Colonic mucosa (tissue), 4 donors: ENCODE measurements around the gene FAM217B. TPM values are rescaled to one million over a fixed set of nuclear protein-coding genes. Genes with fewer than 3 reads are reported as not detected.

Experiments
- DNase-seq: peaks from one replicate; pipeline ENCODE4 v3.0.0-alpha.2; 2020
- H3K27ac ChIP-seq: fragments of 200-600 bp; one replicate; pipeline ENCODE4 v1.8.0; 2021
- H3K27me3 ChIP-seq: fragments of 200-600 bp; one replicate; pipeline ENCODE4 v1.8.0; 2021
- H3K36me3 ChIP-seq: fragments of 200-600 bp; one replicate; pipeline ENCODE4 v1.8.0; 2021
- H3K4me1 ChIP-seq: fragments of 200-600 bp; one replicate; pipeline ENCODE4 v1.8.0; 2021; ENCODE audit warnings: mild to moderate bottlenecking
- H3K4me3 ChIP-seq: fragments of 200-600 bp; one replicate; pipeline ENCODE4 v1.8.0; 2021
- H3K9ac ChIP-seq, 2 donors: one replicate each; pipeline ENCODE4 v1.7.0; 2013; ENCODE audit warnings: control low read depth in 2 of 2, low read depth in 2 of 2, low read length in 2 of 2
- H3K9me3 ChIP-seq: fragments of 200-600 bp; one replicate; pipeline ENCODE4 v1.8.0; 2021
- intact Hi-C: fragments of 100-400 bp; cut with DNase I; formaldehyde crosslinking; loops from one replicate; pipeline ENCODE4 v1.14.1; 2022
- total RNA-seq, 2 donors: library from RNA; stranded (reverse); fragmentation: NEBNext Ultra II Directional in 1 of 2; extraction: Animal tissue kit (Norgen Biotek cat#: 25700) in 1 of 2; gene quantifications; one replicate each; pipeline ENCODE4 v1.2.1, GENCODE V29; 2021
- TF ChIP-seq, protein P1 (sequence below): fragments of 200-600 bp; IDR thresholded peaks from one replicate; pipeline ENCODE4 v1.8.0; 2022; ENCODE audit warnings: antibody characterized with exemption, mild to moderate bottlenecking
- donor health status: healthy.
- donor health status: DM: no; HTN: no; CAD: no.
- donor health status: DM: no; HTN: no; CAD: no.

FAM217B gene
- total RNA-seq, 2 donors from 2014 or later, result 5.5 to 11.2 TPM

DNA sequence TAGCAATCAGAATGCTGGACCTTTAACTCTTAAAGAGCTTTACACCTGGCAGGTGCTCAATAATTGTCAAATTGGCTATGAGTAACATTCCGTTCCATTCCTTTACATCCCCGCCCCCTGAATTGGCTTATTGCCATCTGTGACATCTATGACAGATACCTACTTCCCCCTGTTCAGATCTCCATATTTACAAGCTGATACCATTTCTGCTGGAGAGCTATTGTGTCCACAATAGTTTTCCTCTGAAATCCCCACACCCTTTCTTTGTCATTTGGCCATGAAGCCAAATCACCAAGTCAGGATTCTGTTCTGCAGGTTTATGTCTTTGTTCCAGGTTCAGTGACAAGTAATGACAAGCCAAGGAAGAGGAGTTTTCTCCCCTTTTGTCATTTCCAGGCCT is 21.2 kb downstream of the FAM217B start:
- Histone ChIP-seq H3K27me3 (no peaks in the 10 kb centered on the region), H3K27ac (no peak overlapping the region), H3K9ac (no peak overlapping the region), H3K36me3 (no peaks in the 10 kb centered on the region), H3K4me1 (peaks cover 3% of the 10 kb centered on the region), H3K4me3 (no peak overlapping the region), H3K9me3 (no peaks in the 10 kb centered on the region)
- DNase-seq, result no peak
- intact Hi-C loops, result no loop called here
- TF ChIP-seq, protein P1, sequence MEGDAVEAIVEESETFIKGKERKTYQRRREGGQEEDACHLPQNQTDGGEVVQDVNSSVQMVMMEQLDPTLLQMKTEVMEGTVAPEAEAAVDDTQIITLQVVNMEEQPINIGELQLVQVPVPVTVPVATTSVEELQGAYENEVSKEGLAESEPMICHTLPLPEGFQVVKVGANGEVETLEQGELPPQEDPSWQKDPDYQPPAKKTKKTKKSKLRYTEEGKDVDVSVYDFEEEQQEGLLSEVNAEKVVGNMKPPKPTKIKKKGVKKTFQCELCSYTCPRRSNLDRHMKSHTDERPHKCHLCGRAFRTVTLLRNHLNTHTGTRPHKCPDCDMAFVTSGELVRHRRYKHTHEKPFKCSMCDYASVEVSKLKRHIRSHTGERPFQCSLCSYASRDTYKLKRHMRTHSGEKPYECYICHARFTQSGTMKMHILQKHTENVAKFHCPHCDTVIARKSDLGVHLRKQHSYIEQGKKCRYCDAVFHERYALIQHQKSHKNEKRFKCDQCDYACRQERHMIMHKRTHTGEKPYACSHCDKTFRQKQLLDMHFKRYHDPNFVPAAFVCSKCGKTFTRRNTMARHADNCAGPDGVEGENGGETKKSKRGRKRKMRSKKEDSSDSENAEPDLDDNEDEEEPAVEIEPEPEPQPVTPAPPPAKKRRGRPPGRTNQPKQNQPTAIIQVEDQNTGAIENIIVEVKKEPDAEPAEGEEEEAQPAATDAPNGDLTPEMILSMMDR, result no peak

DNA sequence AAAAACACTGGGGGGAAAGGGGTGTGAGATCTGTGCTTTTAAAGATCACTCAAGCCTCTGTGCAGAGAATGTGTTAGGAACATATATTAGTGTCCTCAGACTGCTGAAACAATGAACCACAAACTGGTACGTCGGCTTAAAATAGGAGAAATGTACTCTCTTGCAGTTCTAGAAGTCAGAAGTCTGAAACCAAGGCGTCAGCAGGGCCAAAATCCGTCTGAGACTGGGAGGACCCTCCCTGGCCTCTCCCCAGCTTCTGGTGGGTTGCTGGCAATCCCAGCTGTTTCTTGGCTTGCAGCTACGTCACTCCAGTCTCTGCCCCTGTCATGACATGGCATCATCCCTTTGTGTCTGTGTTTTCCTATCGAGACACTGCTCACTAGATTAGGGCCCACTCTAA is 22.0 kb downstream of the FAM217B start:
- Histone ChIP-seq H3K9me3 (no peaks in the 10 kb centered on the region), H3K4me1 (peaks cover 3% of the 10 kb centered on the region), H3K9ac (no peak overlapping the region), H3K4me3 (no peak overlapping the region), H3K27ac (no peak overlapping the region), H3K27me3 (no peaks in the 10 kb centered on the region), H3K36me3 (no peaks in the 10 kb centered on the region)
- DNase-seq, result no peak
- intact Hi-C loops, result no loop called here
- TF ChIP-seq, protein P1, result no peak

DNA sequence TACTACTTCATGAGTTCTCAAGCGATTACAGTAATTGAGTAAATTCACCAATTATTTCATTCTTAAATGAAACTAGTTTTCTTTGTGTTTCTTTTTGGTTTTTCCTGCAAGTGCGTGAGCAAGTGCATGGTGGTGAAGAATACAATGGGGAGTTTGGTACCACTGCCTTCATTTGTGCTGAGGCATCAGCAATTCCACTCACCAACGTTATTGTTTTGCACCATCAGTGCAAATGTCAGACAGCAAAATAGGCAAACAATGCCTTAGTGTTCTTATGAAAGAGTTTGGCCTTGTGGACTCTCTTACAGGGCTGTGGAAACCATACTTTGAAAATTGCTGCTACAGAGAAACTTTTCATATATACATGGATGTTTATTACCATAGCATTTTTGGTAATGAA is 26.2 kb downstream of the FAM217B start:
- intact Hi-C loops, result no loop called here
- DNase-seq, result no peak
- Histone ChIP-seq H3K4me3 (no peak overlapping the region), H3K27me3 (no peaks in the 10 kb centered on the region), H3K9me3 (no peaks in the 10 kb centered on the region), H3K9ac (no peak overlapping the region), H3K36me3 (no peaks in the 10 kb centered on the region), H3K4me1 (no peaks in the 10 kb centered on the region), H3K27ac (no peak overlapping the region)
- TF ChIP-seq, protein P1, result no peak

DNA sequence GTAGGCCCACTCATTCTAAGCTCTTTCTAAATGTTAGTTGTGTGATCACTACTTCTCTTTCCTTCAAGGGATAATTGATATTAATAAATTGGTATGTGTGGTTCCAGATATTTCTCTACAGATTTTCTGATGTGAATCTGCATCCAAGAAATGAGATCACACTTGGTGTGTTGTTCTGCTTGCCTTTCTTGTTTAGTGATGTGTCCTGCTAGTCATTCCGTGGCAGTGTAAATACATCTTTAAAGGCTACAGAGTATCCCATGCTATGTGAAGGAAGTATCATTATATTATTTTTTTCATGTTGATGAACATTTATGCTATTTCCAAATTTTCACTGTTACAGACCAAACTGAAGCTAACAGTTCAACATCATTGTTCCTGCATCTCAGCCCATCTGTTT is 31.2 kb downstream of the FAM217B start:
- TF ChIP-seq, protein P1, result no peak
- Histone ChIP-seq H3K4me3 (no peak overlapping the region), H3K4me1 (no peaks in the 10 kb centered on the region), H3K9ac (no peak overlapping the region), H3K36me3 (no peaks in the 10 kb centered on the region), H3K27me3 (no peaks in the 10 kb centered on the region), H3K27ac (no peak overlapping the region), H3K9me3 (no peaks in the 10 kb centered on the region)
- intact Hi-C loops, result no loop called here
- DNase-seq, result no peak

DNA sequence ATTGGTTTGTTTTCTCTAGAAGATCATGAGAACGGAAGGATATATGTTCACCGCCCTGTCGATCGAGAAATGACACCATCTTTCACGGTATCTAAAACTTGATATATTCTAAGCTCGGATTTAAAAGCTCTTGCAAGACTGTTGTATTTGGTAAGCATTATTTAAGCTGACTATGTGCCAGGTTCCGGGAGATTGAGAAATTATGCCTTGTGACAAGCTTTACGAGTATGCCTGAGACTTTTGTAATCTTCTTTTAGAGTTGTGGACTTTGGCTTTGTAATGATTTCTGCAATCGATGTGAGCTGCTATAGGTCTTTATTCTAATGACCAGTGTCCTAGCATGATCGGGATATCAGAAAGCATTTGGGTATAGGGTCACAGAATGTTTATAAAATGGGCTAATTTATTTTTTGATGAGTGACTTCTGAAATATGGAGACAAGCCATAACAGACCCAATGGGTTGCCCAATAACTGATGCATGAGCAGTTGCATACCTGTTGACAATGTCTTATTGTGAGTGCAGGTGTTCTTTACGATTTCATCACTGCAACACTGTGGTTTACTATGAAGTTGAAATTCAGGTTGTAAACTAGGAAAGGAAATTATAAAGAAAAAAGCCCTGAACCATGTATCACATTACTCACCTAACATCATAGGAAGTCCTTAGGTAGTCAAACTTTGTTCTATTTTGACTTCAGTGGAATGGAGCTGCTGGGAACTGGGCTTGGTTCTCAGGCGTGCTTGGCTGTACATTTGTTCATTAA is 32.0 kb downstream of the FAM217B start:
- TF ChIP-seq, protein P1, result no peak
- intact Hi-C loops, result no loop called here

More for the DNA sequence above, 32.0 kb downstream of the FAM217B start:
- H3K9me3 ChIP-seq, result no peaks in the 10 kb centered on the region
- no peaks in the 10 kb centered on the region for H3K36me3 ChIP-seq
- DNase-seq, result peak; percentile 34
- no peak overlapping the region for H3K9ac ChIP-seq
- H3K27ac ChIP-seq, result no peak overlapping the region
- H3K4me1 ChIP-seq, result no peaks in the 10 kb centered on the region
- H3K27me3 ChIP-seq, result no peaks in the 10 kb centered on the region
- H3K4me3 ChIP-seq, result no peak overlapping the region
